Measurements from ENCODE around the gene PGK2. TPM values are rescaled to one million over a fixed set of nuclear protein-coding genes. Genes with fewer than 3 reads are reported as not detected.

The PGK2 gene
- total RNA-seq, 4 donors from 2014 or later: 0.94 TPM; not detected in 3

- Histone ChIP-seq H3K36me3 (no peaks in the 10 kb centered on the region), H3K27me3 (no peaks in the 10 kb centered on the region), H3K9me3 (no peaks in the 10 kb centered on the region), H3K4me3 (replicated peaks in 1 of 3) (no peak overlapping the region), H3K4me1 (no peaks in the 10 kb centered on the region), H3K27ac (no peak overlapping the region)
- TF ChIP-seq, protein P1, sequence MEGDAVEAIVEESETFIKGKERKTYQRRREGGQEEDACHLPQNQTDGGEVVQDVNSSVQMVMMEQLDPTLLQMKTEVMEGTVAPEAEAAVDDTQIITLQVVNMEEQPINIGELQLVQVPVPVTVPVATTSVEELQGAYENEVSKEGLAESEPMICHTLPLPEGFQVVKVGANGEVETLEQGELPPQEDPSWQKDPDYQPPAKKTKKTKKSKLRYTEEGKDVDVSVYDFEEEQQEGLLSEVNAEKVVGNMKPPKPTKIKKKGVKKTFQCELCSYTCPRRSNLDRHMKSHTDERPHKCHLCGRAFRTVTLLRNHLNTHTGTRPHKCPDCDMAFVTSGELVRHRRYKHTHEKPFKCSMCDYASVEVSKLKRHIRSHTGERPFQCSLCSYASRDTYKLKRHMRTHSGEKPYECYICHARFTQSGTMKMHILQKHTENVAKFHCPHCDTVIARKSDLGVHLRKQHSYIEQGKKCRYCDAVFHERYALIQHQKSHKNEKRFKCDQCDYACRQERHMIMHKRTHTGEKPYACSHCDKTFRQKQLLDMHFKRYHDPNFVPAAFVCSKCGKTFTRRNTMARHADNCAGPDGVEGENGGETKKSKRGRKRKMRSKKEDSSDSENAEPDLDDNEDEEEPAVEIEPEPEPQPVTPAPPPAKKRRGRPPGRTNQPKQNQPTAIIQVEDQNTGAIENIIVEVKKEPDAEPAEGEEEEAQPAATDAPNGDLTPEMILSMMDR (IDR thresholded peaks at IDR 0.05): no peak
- no peak for TF ChIP-seq POLR2A (IDR thresholded peaks at IDR 0.05)
- intact Hi-C loops (cut with DNase I): no loop called here
- DNase-seq: no peak
These were observed 12.0 kb downstream of the PGK2 start for GRCh38 chr6:49775043-49775442.

DNA sequence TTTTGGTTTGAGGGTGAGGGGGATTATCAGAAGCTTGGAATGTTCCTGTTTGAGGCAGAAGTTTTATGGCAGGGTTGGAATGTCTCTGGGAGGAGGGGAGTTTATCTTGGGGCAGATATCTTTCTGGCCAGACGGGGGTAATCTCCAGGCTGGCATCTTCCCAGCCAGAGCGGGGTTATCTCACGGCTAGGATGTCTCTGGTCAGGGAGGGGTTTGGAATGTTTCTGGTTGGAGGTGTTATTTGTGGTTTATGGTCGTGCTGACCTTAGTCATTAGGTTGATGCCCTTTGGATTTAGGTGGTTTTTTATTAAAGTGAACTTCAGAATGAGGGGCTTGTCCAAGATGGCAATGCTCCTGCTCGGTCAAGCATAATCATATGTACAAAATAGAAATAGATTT, 14.8 kb downstream of the PGK2 start:
- H3K9me3 ChIP-seq: no peaks in the 10 kb centered on the region
- no peak overlapping the region for H3K4me3 ChIP-seq (replicated peaks in 1 of 3)
- H3K4me1 ChIP-seq: no peaks in the 10 kb centered on the region
- DNase-seq: no peak
- H3K27me3 ChIP-seq: no peaks in the 10 kb centered on the region
- TF ChIP-seq POLR2A (IDR thresholded peaks at IDR 0.05): no peak
- TF ChIP-seq, protein P1 (IDR thresholded peaks at IDR 0.05): no peak
- WGBS, 2 donors: 59 to 83% methylated on average over 5 of the region's 5 CpGs
- intact Hi-C loops (cut with DNase I): no loop called here
- H3K27ac ChIP-seq: no peak overlapping the region
- H3K36me3 ChIP-seq: no peaks in the 10 kb centered on the region

GRCh38 chr6:49766762-49767161, 20.3 kb downstream of the PGK2 start:
- intact Hi-C loops (cut with DNase I): no loop called here
- no peaks in the 10 kb centered on the region for H3K4me1 ChIP-seq
- no peak overlapping the region for H3K27ac ChIP-seq
- no peak overlapping the region for H3K4me3 ChIP-seq (replicated peaks in 1 of 3)
- WGBS, 2 donors: 78 to 85% methylated on average over 2 of the region's 2 CpGs
- no peaks in the 10 kb centered on the region for H3K27me3 ChIP-seq
- no peaks in the 10 kb centered on the region for H3K9me3 ChIP-seq
- TF ChIP-seq POLR2A (IDR thresholded peaks at IDR 0.05): no peak
- TF ChIP-seq, protein P1 (IDR thresholded peaks at IDR 0.05): no peak
- no peak for DNase-seq
- no peaks in the 10 kb centered on the region for H3K36me3 ChIP-seq

DNA sequence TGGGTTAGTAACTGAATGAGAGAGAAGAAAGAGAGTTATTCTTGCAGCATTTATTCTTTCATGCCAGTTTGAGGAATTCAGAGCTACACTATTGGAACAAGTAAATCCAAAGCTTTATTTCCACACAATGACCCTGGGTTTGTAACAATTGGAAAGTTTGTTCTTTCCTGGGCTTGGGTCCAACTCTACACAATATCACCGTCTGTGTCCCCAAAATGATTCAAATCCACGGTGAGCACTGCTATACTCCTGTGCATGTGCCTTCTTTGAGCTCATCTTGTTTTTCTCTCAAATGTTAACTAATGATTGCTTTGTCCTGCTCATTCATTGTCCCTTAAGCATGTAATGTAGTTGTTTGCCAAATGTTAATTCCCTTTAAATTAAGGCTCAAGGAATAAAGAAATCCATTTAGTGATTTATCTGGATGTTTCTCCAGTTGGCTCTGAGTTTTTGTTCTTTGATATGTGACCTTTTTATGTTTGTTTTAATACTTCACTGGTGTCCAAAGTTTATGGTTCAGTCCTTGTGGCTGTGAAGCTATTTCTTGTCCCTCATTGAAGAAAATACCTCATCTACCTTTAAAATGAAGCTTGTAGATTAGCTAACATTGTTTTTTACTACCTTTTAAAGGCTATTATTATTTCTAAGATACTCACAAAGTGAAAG, 22.4 kb downstream of the PGK2 start:
- intact Hi-C loops (cut with DNase I): no loop called here
- H3K9me3 ChIP-seq: no peaks in the 10 kb centered on the region
- no peak overlapping the region for H3K4me3 ChIP-seq (replicated peaks in 1 of 3)
- DNase-seq: no peak
- TF ChIP-seq, protein P1 (IDR thresholded peaks at IDR 0.05): no peak
- no peak for TF ChIP-seq POLR2A (IDR thresholded peaks at IDR 0.05)
- no peak overlapping the region for H3K27ac ChIP-seq
- WGBS, 2 donors: 53 to 70% methylated on average over 2 of the region's 2 CpGs
- no peaks in the 10 kb centered on the region for H3K36me3 ChIP-seq
- no peaks in the 10 kb centered on the region for H3K27me3 ChIP-seq
- no peaks in the 10 kb centered on the region for H3K4me1 ChIP-seq

DNA sequence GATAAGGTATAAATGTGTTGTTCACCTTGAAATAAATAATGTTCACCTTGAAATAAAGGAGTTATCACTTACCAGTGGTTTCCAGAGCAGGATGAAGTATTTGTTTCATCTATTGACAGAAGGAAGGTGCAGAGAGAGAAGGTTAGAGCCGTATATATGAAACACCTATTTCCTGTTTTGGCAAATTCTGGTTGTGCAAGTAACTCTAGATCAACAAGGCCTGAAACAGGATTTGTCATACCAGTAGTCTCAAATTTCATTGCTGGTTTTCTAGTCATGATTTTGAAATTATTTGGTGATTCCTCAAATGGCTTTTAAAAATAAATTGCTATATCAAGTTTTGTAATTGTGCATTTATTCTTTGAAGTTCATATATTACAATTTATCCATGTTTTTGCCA, 42.8 kb downstream of the PGK2 start, which contains the start of gene CRISP3:
Gene CRISP3 (minus strand): TSS at position 130 of the 400 bp plus-strand sequence. CDS start 21 bp downstream, at position 109.
- no peaks in the 10 kb centered on the region for H3K36me3 ChIP-seq
- H3K4me1 ChIP-seq: no peaks in the 10 kb centered on the region
- H3K27ac ChIP-seq: no peak within 1 kb of the TSS
- 26 to 40% methylated on average over 1 of the region's 1 CpG for WGBS, 2 donors
- TF ChIP-seq, protein P1 (IDR thresholded peaks at IDR 0.05): no peak
- no peak for TF ChIP-seq POLR2A (IDR thresholded peaks at IDR 0.05)
- H3K9me3 ChIP-seq: no peaks in the 10 kb centered on the region
- no peak within 1 kb of the TSS for H3K4me3 ChIP-seq (replicated peaks in 1 of 3)
- intact Hi-C loops (cut with DNase I): no loop called here
- H3K27me3 ChIP-seq: no peaks in the 10 kb centered on the region
- DNase-seq: no peak
